Kidney epithelial cell (primary cell): ENCODE measurements around the gene DENND1A. TPM values are rescaled to one million over a fixed set of nuclear protein-coding genes. Genes with fewer than 3 reads are reported as not detected.
A peak's percentile ranks its signal among the peaks of the same experiment; 100 is the strongest.

ENCODE experiments used
- DNase-seq: peaks from one replicate; pipeline ENCODE4 v3.0.0-alpha.2; 2010; ENCODE audit warnings: low read depth
- H3K27me3 ChIP-seq: 2 replicates; pipeline ENCODE4 v1.6.0; 2011; ENCODE audit warnings: low read length; ENCODE audit not compliant: control insufficient read depth, insufficient read depth
- H3K36me3 ChIP-seq: 2 replicates; pipeline ENCODE4 v1.5.1; 2011; ENCODE audit warnings: low read length; ENCODE audit not compliant: control insufficient read depth, insufficient read depth
- H3K4me3 ChIP-seq: 2 replicates; pipeline ENCODE4 v1.5.1; 2011; ENCODE audit warnings: low read depth, mild to moderate bottlenecking, control low read depth, low read length
- total RNA-seq: library from RNA; depleted of rRNA; stranded (reverse); fragments of >200 nt; gene quantifications from 2 replicates; pipeline ENCODE4 v1.2.3, GENCODE V29; 2015
- TF ChIP-seq, protein P1 (sequence below): IDR thresholded peaks from 2 replicates; pipeline ENCODE4 v1.5.1; 2011; ENCODE audit warnings: mild to moderate bottlenecking, moderate library complexity, low read length, control low read depth, inconsistent platforms; ENCODE audit not compliant: insufficient read depth, poor library complexity, severe bottlenecking

DENND1A gene
- total RNA-seq, 1 donor from 2014 or later, result 14.5 TPM

DNA sequence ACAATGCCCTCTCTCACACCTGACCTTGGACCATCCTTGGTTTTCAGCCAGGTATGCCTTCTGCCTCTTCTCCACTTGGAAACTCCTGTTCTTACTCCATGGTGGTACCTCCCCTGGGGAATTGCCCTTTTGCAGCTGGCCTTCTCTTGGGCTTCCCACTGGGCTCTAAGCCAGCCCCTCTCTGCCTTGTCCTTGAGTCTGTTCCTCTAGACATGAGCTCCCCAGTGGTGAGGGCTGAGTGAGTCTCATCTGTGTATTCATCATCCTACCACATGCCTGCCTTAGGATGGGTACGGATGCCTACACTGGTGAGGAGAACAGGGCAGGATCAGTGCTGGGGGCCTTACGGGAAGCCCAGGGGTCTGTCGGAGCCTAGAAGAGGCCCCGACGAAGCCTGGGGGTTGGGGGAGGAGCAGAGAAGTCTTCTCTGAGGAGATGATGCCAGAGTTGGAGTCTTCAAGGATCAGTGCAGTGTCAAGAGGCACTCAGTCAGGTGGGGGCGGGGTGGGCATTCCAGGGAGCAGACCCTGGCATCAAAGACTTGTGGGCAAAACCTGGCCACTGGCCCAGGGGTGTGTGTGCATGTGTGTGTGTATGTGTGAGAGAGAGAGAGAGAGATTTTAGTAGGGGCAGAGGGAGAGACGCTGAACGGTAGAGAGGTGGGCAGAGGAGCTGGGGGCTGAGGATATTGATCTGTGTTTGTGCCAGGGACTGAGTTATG lies 579.2 kb downstream of the DENND1A start:
- DNase-seq, result no peak
- no peak overlapping the region for H3K4me3 ChIP-seq
- TF ChIP-seq, protein P1, sequence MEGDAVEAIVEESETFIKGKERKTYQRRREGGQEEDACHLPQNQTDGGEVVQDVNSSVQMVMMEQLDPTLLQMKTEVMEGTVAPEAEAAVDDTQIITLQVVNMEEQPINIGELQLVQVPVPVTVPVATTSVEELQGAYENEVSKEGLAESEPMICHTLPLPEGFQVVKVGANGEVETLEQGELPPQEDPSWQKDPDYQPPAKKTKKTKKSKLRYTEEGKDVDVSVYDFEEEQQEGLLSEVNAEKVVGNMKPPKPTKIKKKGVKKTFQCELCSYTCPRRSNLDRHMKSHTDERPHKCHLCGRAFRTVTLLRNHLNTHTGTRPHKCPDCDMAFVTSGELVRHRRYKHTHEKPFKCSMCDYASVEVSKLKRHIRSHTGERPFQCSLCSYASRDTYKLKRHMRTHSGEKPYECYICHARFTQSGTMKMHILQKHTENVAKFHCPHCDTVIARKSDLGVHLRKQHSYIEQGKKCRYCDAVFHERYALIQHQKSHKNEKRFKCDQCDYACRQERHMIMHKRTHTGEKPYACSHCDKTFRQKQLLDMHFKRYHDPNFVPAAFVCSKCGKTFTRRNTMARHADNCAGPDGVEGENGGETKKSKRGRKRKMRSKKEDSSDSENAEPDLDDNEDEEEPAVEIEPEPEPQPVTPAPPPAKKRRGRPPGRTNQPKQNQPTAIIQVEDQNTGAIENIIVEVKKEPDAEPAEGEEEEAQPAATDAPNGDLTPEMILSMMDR, result no peak
- H3K36me3 ChIP-seq, result no peaks in the 10 kb centered on the region
- H3K27me3 ChIP-seq, result peaks cover 31% of the 10 kb centered on the region

DNA sequence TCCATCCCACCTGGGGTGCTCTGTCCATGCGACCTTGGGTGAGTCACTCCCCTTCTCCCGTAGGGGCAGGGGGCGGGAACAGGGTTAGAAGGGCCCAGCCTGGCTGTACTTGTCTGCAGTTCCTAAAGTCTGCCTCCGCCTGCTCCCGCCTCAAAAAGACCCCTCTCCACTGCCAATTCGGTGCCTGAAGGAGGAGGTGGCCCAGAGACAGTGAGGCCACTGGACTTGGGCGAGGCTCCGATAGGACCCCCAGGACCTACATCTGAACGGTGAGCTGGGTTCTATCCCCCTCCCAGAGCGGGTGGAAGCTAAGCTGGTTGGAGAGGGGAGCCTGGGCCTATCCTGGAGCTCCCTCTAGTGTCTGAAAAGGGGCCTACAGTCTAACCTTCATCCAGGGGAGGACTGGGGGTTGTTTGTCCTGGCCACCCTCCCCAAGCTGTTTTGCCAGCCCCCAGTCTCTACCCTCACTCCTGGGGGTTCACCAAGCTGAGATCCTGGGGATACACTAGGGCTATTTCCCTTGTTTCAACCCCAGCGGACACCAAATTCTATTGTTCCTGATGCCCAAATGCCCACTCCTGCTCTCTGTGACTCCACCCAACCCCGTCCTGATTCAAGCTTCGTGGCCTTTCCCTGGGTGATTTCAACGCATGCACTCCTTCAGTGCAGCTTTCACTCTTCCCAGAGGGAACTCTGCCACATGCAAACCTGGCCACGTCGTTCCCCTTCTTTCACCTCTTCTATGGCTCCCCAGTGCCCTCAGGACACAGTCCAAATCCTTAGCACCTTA lies 580.0 kb downstream of the DENND1A start:
- Histone ChIP-seq H3K36me3 (no peaks in the 10 kb centered on the region), H3K4me3 (no peak overlapping the region), H3K27me3 (peaks cover 27% of the 10 kb centered on the region)
- no peak for DNase-seq
- TF ChIP-seq, protein P1, result peak; percentile 98

DNA sequence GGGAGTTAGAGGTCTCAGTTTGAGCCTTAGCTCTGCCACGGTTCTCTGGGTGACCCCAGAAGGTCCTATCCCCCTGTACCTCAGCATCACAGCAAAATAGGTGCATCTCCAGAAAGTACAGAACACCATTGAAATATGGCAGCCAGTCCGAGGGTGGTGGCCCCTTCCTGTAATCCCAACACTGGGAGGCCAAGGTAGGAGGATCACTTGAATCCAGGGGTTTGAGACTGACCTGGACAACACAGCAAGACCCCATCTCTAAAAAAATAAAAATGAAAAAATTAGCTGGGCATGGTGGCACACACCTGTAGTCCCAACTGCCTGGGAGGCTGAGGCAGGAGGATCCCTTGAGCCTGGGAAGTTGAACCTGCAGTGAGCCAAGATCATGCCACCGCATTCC lies 580.9 kb downstream of the DENND1A start:
- TF ChIP-seq, protein P1, result no peak
- Histone ChIP-seq H3K27me3 (peaks cover 25% of the 10 kb centered on the region), H3K4me3 (no peak overlapping the region), H3K36me3 (no peaks in the 10 kb centered on the region)
- DNase-seq, result no peak

DNA sequence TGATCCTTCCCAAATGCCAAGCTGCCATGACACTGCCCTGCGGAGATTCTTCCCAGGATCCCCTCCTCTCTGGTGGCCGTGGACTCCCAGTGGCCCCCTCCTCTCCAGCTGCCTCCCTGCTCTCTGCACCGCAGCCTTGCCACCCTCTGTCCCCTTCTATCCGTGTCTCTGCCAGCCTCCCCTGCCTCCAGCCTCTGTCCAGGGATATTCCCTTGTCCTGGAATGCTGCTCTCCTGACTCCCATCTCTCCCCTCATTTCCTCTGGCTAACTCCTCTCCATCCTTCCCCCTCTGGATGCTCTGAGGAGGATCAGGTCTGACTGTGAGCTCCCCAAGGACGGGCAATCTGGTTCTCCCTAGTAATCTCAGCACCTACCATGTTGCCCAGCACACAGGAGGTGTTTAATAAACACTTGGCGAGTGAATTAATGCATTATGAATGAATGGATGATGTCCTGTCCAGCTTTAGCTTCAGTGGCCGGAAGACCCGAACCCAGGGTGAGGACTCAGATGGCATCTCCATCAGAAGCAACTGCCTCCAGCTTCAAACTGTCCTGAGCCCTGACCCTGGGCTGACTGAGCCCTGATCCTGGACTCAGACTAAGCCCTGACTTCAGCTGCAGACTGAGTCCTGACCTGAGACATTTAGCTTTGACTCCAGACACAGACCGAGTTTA lies 581.5 kb downstream of the DENND1A start:
- H3K36me3 ChIP-seq, result no peaks in the 10 kb centered on the region
- H3K27me3 ChIP-seq, result peaks cover 20% of the 10 kb centered on the region
- no peak overlapping the region for H3K4me3 ChIP-seq
- DNase-seq, result no peak
- TF ChIP-seq, protein P1, result no peak

DNA sequence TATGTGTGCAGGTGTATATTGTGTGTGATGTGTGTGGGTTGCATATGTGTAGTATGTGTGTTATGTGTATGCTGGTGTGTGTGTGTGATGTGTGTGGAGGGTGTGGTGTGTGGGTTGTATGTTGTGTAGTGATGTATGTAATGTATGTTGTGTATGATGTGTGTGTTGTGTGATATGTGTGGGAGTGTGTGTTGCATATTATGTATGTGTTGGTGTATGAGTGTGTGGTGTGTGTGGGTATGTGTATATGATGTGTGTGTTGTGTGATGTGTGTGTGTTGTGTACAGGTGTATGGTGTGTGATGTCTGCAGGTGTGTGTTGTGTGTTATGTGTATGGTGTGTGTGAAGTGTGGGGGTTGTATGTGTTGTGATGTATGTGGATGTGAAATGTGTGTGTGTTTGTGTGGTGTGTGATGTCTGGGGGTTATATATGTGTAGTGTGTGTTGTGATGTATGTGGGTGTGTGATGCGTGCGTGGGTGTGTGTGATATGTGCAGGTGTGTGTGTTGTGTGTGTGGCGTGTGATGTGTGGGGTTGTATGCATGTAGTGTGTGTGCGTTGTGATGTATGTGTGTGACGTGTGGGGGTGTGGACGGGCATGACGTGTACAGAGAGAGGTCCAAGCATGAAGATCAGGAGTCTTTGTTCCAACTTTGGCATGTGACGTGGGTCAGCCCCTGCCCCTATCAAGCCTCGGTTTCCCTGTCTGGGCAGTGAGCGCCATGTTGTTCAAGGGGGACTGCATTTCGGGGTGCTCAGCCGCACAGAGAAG lies 582.5 kb downstream of the DENND1A start:
- no peaks in the 10 kb centered on the region for H3K36me3 ChIP-seq
- DNase-seq, result no peak
- peaks cover 10% of the 10 kb centered on the region for H3K27me3 ChIP-seq
- TF ChIP-seq, protein P1, result no peak
- H3K4me3 ChIP-seq, result no peak overlapping the region
